Measurements from ENCODE around the gene RBM4. TPM values are rescaled to one million over a fixed set of nuclear protein-coding genes. Genes with fewer than 3 reads are reported as not detected.

Gene RBM4
- total RNA-seq, 1 experiment from 2014 or later, result 272 TPM

GRCh38 chr11:66612458-66612857, 26.0 kb upstream of the RBM4 start:
- Histone ChIP-seq H4K91ac (ENCODE audit: insufficient read length, low read depth, low read length) (no peak overlapping the region), H2BK15ac (ENCODE audit: low read depth, low read length) (no peak overlapping the region), H4K8ac (replicated peaks; ENCODE audit: insufficient read length, low read depth, low read length) (no peak overlapping the region), H3K9ac (ENCODE audit: extremely low read depth, insufficient read length, low read length) (no peak overlapping the region), H3K27me3 (ENCODE audit: insufficient read depth, low read length) (no peaks in the 10 kb centered on the region), H3K27ac (ENCODE audit: insufficient read length, low read depth, low read length) (no peak overlapping the region), H3K9me3 (ENCODE audit: control insufficient read depth, low read depth, low read length) (no peaks in the 10 kb centered on the region), H3K4me2 (ENCODE audit: insufficient read depth, insufficient read length, low read length) (no peak overlapping the region), H3K79me2 (ENCODE audit: insufficient read depth, low read length) (peaks cover 8% of the 10 kb centered on the region), H4K20me1 (ENCODE audit: control insufficient read depth, insufficient read depth, insufficient read length) (no peaks in the 10 kb centered on the region), H3K14ac (ENCODE audit: insufficient read depth, low read length) (no peak overlapping the region), H3K18ac (ENCODE audit: insufficient read length, low read depth, low read length) (no peak overlapping the region), H3K4ac (ENCODE audit: low read depth, low read length) (no peak overlapping the region), H3K23ac (ENCODE audit: insufficient read length, low read depth, low read length) (no peak overlapping the region), H2AFZ (ENCODE audit: low read length) (no peak overlapping the region), H2BK12ac (ENCODE audit: insufficient read length, low read depth, low read length) (no peak overlapping the region), H3K79me1 (ENCODE audit: insufficient read depth, low read depth, low read length, poor library complexity, severe bottlenecking) (no peaks in the 10 kb centered on the region), H2BK5ac (ENCODE audit: insufficient read length, low read length) (no peak overlapping the region), H3K4me1 (ENCODE audit: insufficient read depth, low read length) (no peaks in the 10 kb centered on the region), H3K56ac (ENCODE audit: insufficient read length, low read depth, low read length) (no peak overlapping the region), H2AK5ac (ENCODE audit: insufficient read length, low read length) (no peak overlapping the region), H2BK20ac (ENCODE audit: low read depth, low read length, poor library complexity, severe bottlenecking) (no peak overlapping the region), H4K5ac (ENCODE audit: insufficient read length, low read depth, low read length) (no peak overlapping the region), H3K23me2 (ENCODE audit: insufficient read length, low read depth, low read length, poor library complexity, severe bottlenecking) (peaks cover 2% of the 10 kb centered on the region), H2BK120ac (ENCODE audit: low read depth, low read length, poor library complexity, severe bottlenecking) (no peak overlapping the region), H3T11ph (ENCODE audit: low read length) (no peak overlapping the region)
- Mint-ChIP-seq H3K36me3 (ENCODE audit: insufficient read depth in 1 of 3, low read depth in 3 of 3) (peaks cover under 1 to 21% (median 13%) of the 10 kb centered on the region in 3 experiments), H3K4me1 (peaks cover 0 to 5% of the 10 kb centered on the region in 2 experiments; a peak in 2 of 4 replicates), H3K9me3 (peaks cover 0 to 3% of the 10 kb centered on the region in 2 experiments; a peak in 4 of 5 replicates), H3K4me3 (no peak overlapping the region), H3K27me3 (ENCODE audit: low read depth) (no peaks in the 10 kb centered on the region), H3K27ac (no peak overlapping the region)
- TF ChIP-seq, protein P1, sequence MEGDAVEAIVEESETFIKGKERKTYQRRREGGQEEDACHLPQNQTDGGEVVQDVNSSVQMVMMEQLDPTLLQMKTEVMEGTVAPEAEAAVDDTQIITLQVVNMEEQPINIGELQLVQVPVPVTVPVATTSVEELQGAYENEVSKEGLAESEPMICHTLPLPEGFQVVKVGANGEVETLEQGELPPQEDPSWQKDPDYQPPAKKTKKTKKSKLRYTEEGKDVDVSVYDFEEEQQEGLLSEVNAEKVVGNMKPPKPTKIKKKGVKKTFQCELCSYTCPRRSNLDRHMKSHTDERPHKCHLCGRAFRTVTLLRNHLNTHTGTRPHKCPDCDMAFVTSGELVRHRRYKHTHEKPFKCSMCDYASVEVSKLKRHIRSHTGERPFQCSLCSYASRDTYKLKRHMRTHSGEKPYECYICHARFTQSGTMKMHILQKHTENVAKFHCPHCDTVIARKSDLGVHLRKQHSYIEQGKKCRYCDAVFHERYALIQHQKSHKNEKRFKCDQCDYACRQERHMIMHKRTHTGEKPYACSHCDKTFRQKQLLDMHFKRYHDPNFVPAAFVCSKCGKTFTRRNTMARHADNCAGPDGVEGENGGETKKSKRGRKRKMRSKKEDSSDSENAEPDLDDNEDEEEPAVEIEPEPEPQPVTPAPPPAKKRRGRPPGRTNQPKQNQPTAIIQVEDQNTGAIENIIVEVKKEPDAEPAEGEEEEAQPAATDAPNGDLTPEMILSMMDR (conservative IDR thresholded peaks at IDR 0.05), result no peak
- no peak for DNase-seq
- WGBS (ENCODE audit: extremely low coverage, insufficient read length, low lambda C conversion rate), result no CpG with 5 or more reads among the region's 1 CpG
